HG03439 (cell line): Measurements from ENCODE around the gene SLC35C1.
"Not testable (repeated sequence)": the region's sequence is repeated elsewhere in the genome, so short reads cannot be mapped to it uniquely, and the experiment has no call there.

Experiments used
- ATAC-seq: cut with Tn5 transposase; IDR thresholded peaks from one replicate; pipeline ENCODE4 v1.9.1; 2021; ENCODE audit warnings: mild to moderate bottlenecking, moderate library complexity; ENCODE audit not compliant: unreplicated experiment

Gene SLC35C1

GRCh38 chr11:45810431-45811108, 5.6 kb downstream of the SLC35C1 start:
- no peak for ATAC-seq

GRCh38 chr11:45811109-45811435, 6.1 kb downstream of the SLC35C1 start:
- no peak for ATAC-seq

GRCh38 chr11:45811571-45812290, 6.8 kb downstream of the SLC35C1 start:
- ATAC-seq = no peak

GRCh38 chr11:45812581-45813548, 7.9 kb downstream of the SLC35C1 start:
- ATAC-seq = no peak

- ATAC-seq = no peak
Observed at GRCh38 chr11:45815747-45816146, 10.8 kb downstream of the SLC35C1 start.

GRCh38 chr11:45816614-45817013, 11.7 kb downstream of the SLC35C1 start:
- no peak for ATAC-seq

GRCh38 chr11:45817191-45817590, 12.2 kb downstream of the SLC35C1 start:
- ATAC-seq = peak; percentile 83

- no peak for ATAC-seq
Observed at GRCh38 chr11:45818961-45819605, 14.1 kb downstream of the SLC35C1 start.

- no peak for ATAC-seq
Observed at GRCh38 chr11:45820211-45820857, 15.4 kb downstream of the SLC35C1 start.

GRCh38 chr11:45826492-45826891, 21.5 kb downstream of the SLC35C1 start:
- not testable (repeated sequence) for ATAC-seq

- ATAC-seq = no peak
Observed at GRCh38 chr11:45827123-45827522, 22.2 kb downstream of the SLC35C1 start.

- no peak for ATAC-seq
Observed at GRCh38 chr11:45828996-45829395, 24.0 kb downstream of the SLC35C1 start.

- ATAC-seq = no peak
Observed at GRCh38 chr11:45830596-45830995, 25.6 kb downstream of the SLC35C1 start.

GRCh38 chr11:45832811-45833441, 28.0 kb downstream of the SLC35C1 start:
- no peak for ATAC-seq

GRCh38 chr11:45833761-45834160, 28.8 kb downstream of the SLC35C1 start:
- ATAC-seq = no peak

- no peak for ATAC-seq
Observed at GRCh38 chr11:45834298-45834756, 29.4 kb downstream of the SLC35C1 start.

GRCh38 chr11:45839204-45839603, 34.3 kb downstream of the SLC35C1 start:
- no peak for ATAC-seq

- ATAC-seq = not testable (repeated sequence)
Observed at GRCh38 chr11:45840251-45840650, 35.3 kb downstream of the SLC35C1 start.

- ATAC-seq = no peak
Observed at GRCh38 chr11:45843158-45843924, 38.4 kb downstream of the SLC35C1 start.
